ENCODE data around the gene OLFM1. TPM values are rescaled to one million over a fixed set of nuclear protein-coding genes. Genes with fewer than 3 reads are reported as not detected.
A peak's percentile ranks its signal among the peaks of the same experiment; 100 is the strongest.

OLFM1 gene
- total and polyA plus RNA-seq, 4 experiments from 2014 or later: not detected

- Mint-ChIP-seq H3K36me3 (no peaks in the 10 kb centered on the region), H3K4me1 (no peaks in the 10 kb centered on the region), H3K9me3 (peaks cover 0 to 12% (median 0%) of the 10 kb centered on the region in 8 donors), H3K27ac (no peak overlapping the region), H3K4me3 (no peak overlapping the region), H3K27me3 (peaks cover 0 to 6% of the 10 kb centered on the region in 2 donors)
- Histone ChIP-seq H3K27me3 (ENCODE audit: insufficient read depth, low read length) (no peaks in the 10 kb centered on the region), H3K4me3 (ENCODE audit: low read length in 2 of 2) (no peak overlapping the region), H3K27ac (ENCODE audit: low read depth, low read length) (no peak overlapping the region), H3K36me3 (ENCODE audit: insufficient read depth, low read length) (no peaks in the 10 kb centered on the region), H3K4me1 (ENCODE audit: insufficient read depth, low read length) (no peaks in the 10 kb centered on the region), H3K9me3 (ENCODE audit: control insufficient read depth in 1 of 2, low read length in 2 of 2) (no peaks in the 10 kb centered on the region)
- intact Hi-C loops (cut with micrococcal nuclease): no loop called here
- no peak for DNase-seq
- POLR2A ChIA-PET (ENCODE audit: partially characterized antibody): no interaction called here
- CTCF ChIA-PET (ENCODE audit: partially characterized antibody): no interaction called here
Observed at GRCh38 chr9:135139366-135139959, 52.0 kb downstream of the OLFM1 start.

DNA sequence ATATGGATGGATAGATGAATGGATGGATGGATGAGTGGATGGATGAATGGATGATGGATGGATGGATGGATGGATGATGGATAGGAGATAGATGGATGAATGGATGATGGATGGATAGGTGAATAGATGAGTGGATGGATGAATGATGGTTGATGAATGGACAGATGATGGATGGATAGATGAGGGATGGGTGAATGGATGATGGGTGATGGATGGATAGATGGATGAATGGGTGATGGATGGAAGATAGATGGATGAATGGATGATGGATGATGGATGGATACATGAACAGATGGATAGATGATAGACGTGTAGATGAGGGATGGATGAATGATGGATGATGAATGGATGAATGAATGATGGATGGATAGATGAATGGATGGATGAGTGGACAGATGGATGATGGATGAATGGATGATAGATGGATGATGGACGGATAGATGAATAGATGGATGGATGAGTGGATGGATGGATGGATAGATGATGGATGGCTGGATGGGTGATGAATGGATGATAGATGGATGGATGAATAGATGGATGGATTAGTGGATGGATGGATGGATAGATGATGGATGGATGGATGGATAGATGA, 53.8 kb downstream of the OLFM1 start:
- no peak overlapping the region for H3K4me3 ChIP-seq (ENCODE audit: low read length in 2 of 2)
- ChIA-PET CTCF (ENCODE audit: partially characterized antibody) (no interaction called here), POLR2A (ENCODE audit: partially characterized antibody) (no interaction called here)
- Mint-ChIP-seq H3K4me1 (no peaks in the 10 kb centered on the region), H3K27me3 (peaks cover 3 to 14% of the 10 kb centered on the region in 2 donors), H3K4me3 (no peak overlapping the region), H3K36me3 (no peaks in the 10 kb centered on the region), H3K9me3 (peaks cover 0 to 12% (median 3%) of the 10 kb centered on the region in 8 donors), H3K27ac (no peak overlapping the region)
- no peak overlapping the region for H3K27ac ChIP-seq (ENCODE audit: low read depth, low read length)
- intact Hi-C loops (cut with micrococcal nuclease): no loop called here
- DNase-seq: no peak
- no peaks in the 10 kb centered on the region for H3K36me3 ChIP-seq (ENCODE audit: insufficient read depth, low read length)
- no peaks in the 10 kb centered on the region for H3K27me3 ChIP-seq (ENCODE audit: insufficient read depth, low read length)
- no peaks in the 10 kb centered on the region for H3K9me3 ChIP-seq (ENCODE audit: control insufficient read depth in 1 of 2, low read length in 2 of 2)
- no peaks in the 10 kb centered on the region for H3K4me1 ChIP-seq (ENCODE audit: insufficient read depth, low read length)

DNA sequence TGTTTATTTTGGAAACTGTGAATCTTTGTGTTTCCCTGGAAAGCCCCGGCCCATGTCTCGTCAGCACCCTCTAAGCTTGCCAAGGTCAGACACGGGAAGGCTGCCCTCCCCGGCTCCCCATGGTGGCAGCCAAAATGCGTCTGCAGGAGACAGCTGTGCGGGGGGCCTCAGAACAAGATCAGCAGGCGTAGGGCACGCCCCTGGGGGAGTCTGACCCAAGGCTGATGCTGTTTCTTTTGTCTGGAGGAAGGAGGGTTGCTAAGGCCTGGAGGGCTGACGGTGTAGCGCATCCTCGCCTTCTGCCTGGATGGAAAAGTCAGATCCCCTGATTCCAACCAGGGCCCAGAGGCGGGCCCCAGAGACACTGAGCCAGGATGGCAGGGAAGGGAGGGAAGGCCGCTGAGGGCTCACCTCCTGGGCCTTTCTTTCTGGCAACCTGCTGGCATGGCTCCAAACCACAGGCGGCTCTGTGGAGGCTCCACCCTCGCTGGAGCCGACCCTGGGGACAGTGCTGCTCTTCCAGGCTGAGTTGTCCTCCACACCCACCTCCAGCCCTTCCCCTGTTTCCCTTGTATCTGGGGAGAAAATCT, 57.2 kb downstream of the OLFM1 start:
- H3K27ac Mint-ChIP-seq: no peak overlapping the region
- peaks cover 5 to 17% of the 10 kb centered on the region in 2 donors for H3K27me3 Mint-ChIP-seq
- no peak overlapping the region for H3K4me3 Mint-ChIP-seq
- Histone ChIP-seq H3K4me3 (ENCODE audit: low read length in 2 of 2) (no peak overlapping the region), H3K9me3 (ENCODE audit: control insufficient read depth in 1 of 2, low read length in 2 of 2) (no peaks in the 10 kb centered on the region), H3K27me3 (ENCODE audit: insufficient read depth, low read length) (no peaks in the 10 kb centered on the region), H3K36me3 (ENCODE audit: insufficient read depth, low read length) (no peaks in the 10 kb centered on the region), H3K4me1 (ENCODE audit: insufficient read depth, low read length) (no peaks in the 10 kb centered on the region), H3K27ac (ENCODE audit: low read depth, low read length) (no peak overlapping the region)
- POLR2A ChIA-PET (ENCODE audit: partially characterized antibody): no interaction called here
- peaks cover 0 to 11% (median 4%) of the 10 kb centered on the region in 8 donors for H3K9me3 Mint-ChIP-seq
- DNase-seq: no peak
- no peaks in the 10 kb centered on the region for H3K36me3 Mint-ChIP-seq
- no peaks in the 10 kb centered on the region for H3K4me1 Mint-ChIP-seq
- CTCF ChIA-PET (ENCODE audit: partially characterized antibody): no interaction called here
- intact Hi-C loops (cut with micrococcal nuclease): no loop called here

GRCh38 chr9:135145312-135145711, 57.8 kb downstream of the OLFM1 start:
- no peak overlapping the region for H3K27ac Mint-ChIP-seq
- CTCF ChIA-PET (ENCODE audit: partially characterized antibody): no interaction called here

DNA sequence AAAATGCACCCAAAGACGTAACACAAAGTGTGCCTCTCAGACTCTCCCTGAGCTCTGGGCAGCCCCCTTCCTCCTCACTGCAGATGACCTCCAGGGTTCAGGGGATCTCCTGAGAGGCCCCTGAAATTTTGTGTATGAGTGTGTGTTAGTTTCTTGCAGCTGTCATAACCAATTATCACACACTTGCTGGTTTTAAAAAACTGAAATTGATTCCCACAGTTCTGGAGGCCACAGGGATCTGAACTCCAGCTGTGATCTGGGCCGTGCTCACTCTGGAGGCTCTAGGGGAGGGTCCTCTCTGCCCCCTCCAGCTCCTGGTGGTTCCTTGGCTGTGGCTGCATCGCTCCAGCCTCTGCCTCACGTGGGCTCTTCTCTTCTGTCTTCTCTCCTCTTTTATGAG, 58.8 kb downstream of the OLFM1 start:
- Histone ChIP-seq H3K36me3 (ENCODE audit: insufficient read depth, low read length) (no peaks in the 10 kb centered on the region), H3K4me3 (ENCODE audit: low read length in 2 of 2) (no peak overlapping the region), H3K4me1 (ENCODE audit: insufficient read depth, low read length) (no peaks in the 10 kb centered on the region), H3K27me3 (ENCODE audit: insufficient read depth, low read length) (no peaks in the 10 kb centered on the region), H3K9me3 (ENCODE audit: control insufficient read depth in 1 of 2, low read length in 2 of 2) (no peaks in the 10 kb centered on the region), H3K27ac (ENCODE audit: low read depth, low read length) (no peak overlapping the region)
- H3K27me3 Mint-ChIP-seq: peaks cover 5 to 17% of the 10 kb centered on the region in 2 donors
- peaks cover under 1 to 11% (median 7%) of the 10 kb centered on the region in 8 donors for H3K9me3 Mint-ChIP-seq
- POLR2A ChIA-PET (ENCODE audit: partially characterized antibody): no interaction called here
- intact Hi-C loops (cut with micrococcal nuclease): no loop called here
- no peak for DNase-seq
- CTCF ChIA-PET (ENCODE audit: partially characterized antibody): no interaction called here
- no peaks in the 10 kb centered on the region for H3K4me1 Mint-ChIP-seq
- no peaks in the 10 kb centered on the region for H3K36me3 Mint-ChIP-seq
- no peak overlapping the region for H3K27ac Mint-ChIP-seq
- no peak overlapping the region for H3K4me3 Mint-ChIP-seq

More at GRCh38 chr9:135145312-135145711, 57.8 kb downstream of the OLFM1 start:
- H3K27ac ChIP-seq (ENCODE audit: low read depth, low read length): no peak overlapping the region
- no peaks in the 10 kb centered on the region for H3K36me3 ChIP-seq (ENCODE audit: insufficient read depth, low read length)
- Mint-ChIP-seq H3K27me3 (peaks cover 5 to 17% of the 10 kb centered on the region in 2 donors), H3K9me3 (peaks cover 0 to 11% (median 6%) of the 10 kb centered on the region in 8 donors), H3K4me3 (no peak overlapping the region), H3K36me3 (no peaks in the 10 kb centered on the region), H3K4me1 (no peaks in the 10 kb centered on the region)
- POLR2A ChIA-PET (ENCODE audit: partially characterized antibody): no interaction called here
- no peak overlapping the region for H3K4me3 ChIP-seq (ENCODE audit: low read length in 2 of 2)
- intact Hi-C loops (cut with micrococcal nuclease): no loop called here
- H3K27me3 ChIP-seq (ENCODE audit: insufficient read depth, low read length): no peaks in the 10 kb centered on the region
- H3K4me1 ChIP-seq (ENCODE audit: insufficient read depth, low read length): no peaks in the 10 kb centered on the region
- no peaks in the 10 kb centered on the region for H3K9me3 ChIP-seq (ENCODE audit: control insufficient read depth in 1 of 2, low read length in 2 of 2)
- no peak for DNase-seq

DNA sequence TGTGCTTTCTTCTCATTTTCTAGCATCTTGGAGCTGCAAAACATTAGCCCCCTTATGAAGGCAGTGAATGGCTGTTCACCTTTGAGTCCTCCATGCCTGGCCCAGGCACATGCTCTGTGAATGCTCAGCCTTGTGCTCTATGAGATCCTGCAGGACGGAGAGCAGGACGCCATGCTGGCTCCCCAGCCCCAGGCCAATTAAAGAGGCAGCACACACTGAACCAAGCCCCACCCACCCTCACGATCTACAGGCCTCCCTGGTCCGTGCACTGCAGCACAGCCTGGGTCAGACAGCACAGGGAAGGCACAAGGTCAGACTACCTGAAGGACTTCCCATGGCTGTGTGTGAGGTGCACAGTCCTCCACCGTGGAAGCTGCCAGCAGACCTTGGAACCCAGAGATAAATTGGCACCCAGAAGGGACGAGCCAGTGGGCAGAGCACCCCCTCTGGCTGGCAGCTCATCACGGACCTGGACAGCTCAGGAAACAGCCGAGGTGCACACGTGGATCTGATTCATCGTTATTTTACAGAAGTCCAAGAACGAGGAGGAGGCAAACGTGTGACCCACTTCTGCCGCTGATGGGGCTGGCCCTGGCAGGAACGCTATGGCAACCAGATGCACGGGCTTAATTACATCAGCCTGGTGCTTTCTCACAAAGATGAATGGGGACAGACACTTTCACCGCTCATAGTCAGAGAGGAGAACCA, 59.5 kb downstream of the OLFM1 start:
- Histone ChIP-seq H3K36me3 (ENCODE audit: insufficient read depth, low read length) (no peaks in the 10 kb centered on the region), H3K9me3 (ENCODE audit: control insufficient read depth in 1 of 2, low read length in 2 of 2) (no peaks in the 10 kb centered on the region), H3K4me3 (ENCODE audit: low read length in 2 of 2) (no peak overlapping the region), H3K4me1 (ENCODE audit: insufficient read depth, low read length) (no peaks in the 10 kb centered on the region), H3K27me3 (ENCODE audit: insufficient read depth, low read length) (no peaks in the 10 kb centered on the region), H3K27ac (ENCODE audit: low read depth, low read length) (no peak overlapping the region)
- Mint-ChIP-seq H3K9me3 (peaks cover 3 to 15% (median 9%) of the 10 kb centered on the region in 8 donors), H3K27me3 (peaks cover 5 to 17% of the 10 kb centered on the region in 2 donors), H3K4me1 (no peaks in the 10 kb centered on the region), H3K4me3 (no peak overlapping the region), H3K36me3 (no peaks in the 10 kb centered on the region), H3K27ac (peak overlapping the region in 1 of 7 donors; percentile 58)
- DNase-seq: no peak
- CTCF ChIA-PET (ENCODE audit: partially characterized antibody): no interaction called here
- intact Hi-C loops (cut with micrococcal nuclease): no loop called here
- POLR2A ChIA-PET (ENCODE audit: partially characterized antibody): no interaction called here

GRCh38 chr9:135147474-135147805, 60.0 kb downstream of the OLFM1 start:
- ChIA-PET POLR2A (ENCODE audit: partially characterized antibody) (no interaction called here), CTCF (ENCODE audit: partially characterized antibody) (no interaction called here)
- Histone ChIP-seq H3K4me3 (ENCODE audit: low read length in 2 of 2) (no peak overlapping the region), H3K36me3 (ENCODE audit: insufficient read depth, low read length) (no peaks in the 10 kb centered on the region), H3K27me3 (ENCODE audit: insufficient read depth, low read length) (no peaks in the 10 kb centered on the region), H3K9me3 (ENCODE audit: control insufficient read depth in 1 of 2, low read length in 2 of 2) (no peaks in the 10 kb centered on the region), H3K27ac (ENCODE audit: low read depth, low read length) (no peak overlapping the region), H3K4me1 (ENCODE audit: insufficient read depth, low read length) (no peaks in the 10 kb centered on the region)
- Mint-ChIP-seq H3K9me3 (peaks cover 3 to 15% (median 9%) of the 10 kb centered on the region in 8 donors), H3K27ac (no peak overlapping the region), H3K4me3 (no peak overlapping the region), H3K36me3 (no peaks in the 10 kb centered on the region), H3K27me3 (peaks cover 5 to 17% of the 10 kb centered on the region in 2 donors), H3K4me1 (no peaks in the 10 kb centered on the region)
- intact Hi-C loops (cut with micrococcal nuclease): no loop called here
- DNase-seq: no peak

Measured in CD4-positive, alpha-beta memory T cell (primary cell).